H1 (cell line): Measurements from ENCODE around the gene PGRMC1. TPM values are rescaled to one million over a fixed set of nuclear protein-coding genes. Genes with fewer than 3 reads are reported as not detected.

Experiments used
- CTCF ChIA-PET: fragments of 300-600 bp; sonication (Branson Sonifier 250); formaldehyde crosslinking; loops from one replicate; lab custom pipeline; 2021; ENCODE audit not compliant: partially characterized antibody; lab: Charles Lee
- POLR2A ChIA-PET: fragments of 300-600 bp; sonication (Branson Sonifier 250); formaldehyde crosslinking; loops from one replicate; lab custom pipeline; 2021; ENCODE audit warnings: inconsistent platforms; ENCODE audit not compliant: partially characterized antibody; lab: Charles Lee
- DNase-seq, 2 experiments: peaks; one replicate each; pipeline versions ENCODE4 v3.0.0 to v3.0.0-alpha.2; 2010 to 2022; ENCODE audit warnings: low spot score in 2 of 2, low read depth in 1 of 2, mixed read lengths in 1 of 2
- FAIRE-seq: peaks from 2 replicates; lab custom pipeline; 2011; peaks lifted over from hg19 to GRCh38; lab: Jason Lieb, UNC
- H2AFZ ChIP-seq: 2 replicates; pipeline ENCODE4 v1.8.1; 2012; ENCODE audit warnings: low read length, inconsistent platforms
- H2AK5ac ChIP-seq: 2 replicates; pipeline ENCODE4 v1.6.1; 2013; ENCODE audit warnings: low read depth, low read length
- H2BK120ac ChIP-seq: replicated peaks from 2 replicates; pipeline ENCODE3; 2013; ENCODE audit warnings: low read depth, low read length, inconsistent platforms
- H2BK12ac ChIP-seq: 2 replicates; pipeline ENCODE4 v1.6.1; 2013; ENCODE audit warnings: low read depth, low read length
- H2BK15ac ChIP-seq: 2 replicates; pipeline ENCODE4 v1.6.1; 2013; ENCODE audit warnings: low read length
- H2BK20ac ChIP-seq: 2 replicates; pipeline ENCODE4 v1.6.1; 2013; ENCODE audit warnings: low read length
- H2BK5ac ChIP-seq: 2 replicates; pipeline ENCODE4 v1.6.1; 2013; ENCODE audit warnings: low read depth, low read length
- H3K14ac ChIP-seq: 2 replicates; pipeline ENCODE4 v1.6.1; 2013; ENCODE audit warnings: inconsistent platforms; ENCODE audit not compliant: insufficient read length
- H3K18ac ChIP-seq: 2 replicates; pipeline ENCODE4 v1.6.1; 2013; ENCODE audit warnings: low read length; ENCODE audit errors: extremely low read depth
- H3K23ac ChIP-seq: 2 replicates; pipeline ENCODE4 v1.6.1; 2013; ENCODE audit warnings: inconsistent platforms; ENCODE audit not compliant: insufficient read length
- H3K23me2 ChIP-seq: 2 replicates; pipeline ENCODE4 v1.6.1; 2013; ENCODE audit warnings: low read depth, low read length
- H3K27ac ChIP-seq: 2 replicates; pipeline ENCODE4 v1.6.1; 2011; ENCODE audit warnings: low read depth, low read length, inconsistent platforms
- H3K27me3 ChIP-seq, 4 experiments: replicated peaks in 1 of 4; 1 replicate in 1 of 4; 2 replicates in 3 of 4; pipeline versions ENCODE4 v1.6.1 to v1.8.1; 2011 to 2013; ENCODE audit warnings: low read length in 3 of 4, mild to moderate bottlenecking in 3 of 4, inconsistent platforms in 2 of 4, mixed read lengths in 2 of 4, moderate library complexity in 1 of 4; ENCODE audit not compliant: control insufficient read depth in 3 of 4, insufficient read depth in 3 of 4; ENCODE audit errors: extremely low read depth in 1 of 4
- H3K36me3 ChIP-seq, 4 experiments: 2 replicates each; pipeline versions ENCODE4 v1.6.1 to v1.8.1; 2011 to 2013; ENCODE audit warnings: mild to moderate bottlenecking in 4 of 4, low read length in 3 of 4, moderate library complexity in 2 of 4, control low read depth in 1 of 4, inconsistent platforms in 1 of 4; ENCODE audit not compliant: insufficient read depth in 4 of 4, control insufficient read depth in 2 of 4
- H3K4ac ChIP-seq: replicated peaks from 2 replicates; pipeline ENCODE3; 2013; ENCODE audit warnings: low read length, low read depth, mixed read lengths, inconsistent platforms; ENCODE audit not compliant: insufficient read length
- H3K4me1 ChIP-seq, 4 experiments: replicated peaks in 1 of 4; 1 replicate in 1 of 4; 2 replicates in 3 of 4; pipeline versions ENCODE4 v1.6.1 to v1.8.1; 2011 to 2013; ENCODE audit warnings: low read length in 3 of 4, inconsistent platforms in 2 of 4, mixed read lengths in 1 of 4; ENCODE audit not compliant: insufficient read depth in 4 of 4, control insufficient read depth in 3 of 4
- H3K4me2 ChIP-seq, 2 experiments: 2 replicates each; pipeline versions ENCODE4 v1.6.1 to v1.8.1; 2011 to 2013; ENCODE audit warnings: low read depth in 2 of 2, low read length in 2 of 2, control low read depth in 1 of 2, inconsistent platforms in 1 of 2, mild to moderate bottlenecking in 1 of 2; ENCODE audit not compliant: insufficient read depth in 1 of 2
- H3K4me3 ChIP-seq, 4 experiments: fragments of 200-600, 300-600 bp in 1 of 4; sonication (generic), shearing (Covaris generic), sonication (Bioruptor Twin) in 1 of 4; 2 replicates each; pipeline versions ENCODE4 v1.5.1 to v1.8.1; 2011 to 2016; ENCODE audit warnings: low read length in 4 of 4, low read depth in 3 of 4, control low read depth in 2 of 4, inconsistent platforms in 2 of 4, mild to moderate bottlenecking in 2 of 4, mixed read lengths in 1 of 4, moderate library complexity in 1 of 4; ENCODE audit not compliant: insufficient read depth in 2 of 4; ENCODE audit errors: extremely low read depth in 1 of 4
- H3K56ac ChIP-seq: replicated peaks from 2 replicates; pipeline ENCODE3; 2013; ENCODE audit warnings: low read depth, mild to moderate bottlenecking, mixed read lengths, low read length, inconsistent platforms; ENCODE audit not compliant: insufficient read length
- H3K79me1 ChIP-seq: 2 replicates; pipeline ENCODE4 v1.6.1; 2013; ENCODE audit warnings: low read depth, low read length, control low read depth
- H3K79me2 ChIP-seq, 2 experiments: 2 replicates each; pipeline versions ENCODE4 v1.6.1 to v1.8.1; 2012 to 2013; ENCODE audit warnings: low read length in 2 of 2, mild to moderate bottlenecking in 2 of 2, inconsistent platforms in 1 of 2; ENCODE audit not compliant: insufficient read depth in 2 of 2, control insufficient read depth in 1 of 2
- H3K9ac ChIP-seq, 4 experiments: replicated peaks in 1 of 4; 1 replicate in 1 of 4; 2 replicates in 3 of 4; pipeline versions ENCODE4 v1.6.1 to v1.8.1; 2011 to 2013; ENCODE audit warnings: low read depth in 3 of 4, low read length in 3 of 4, control low read depth in 2 of 4, mild to moderate bottlenecking in 2 of 4, moderate library complexity in 2 of 4, inconsistent platforms in 1 of 4; ENCODE audit errors: extremely low read depth in 1 of 4
- H3K9me3 ChIP-seq, 2 experiments: 2 replicates each; pipeline versions ENCODE4 v1.6.1 to v1.8.1; 2012 to 2013; ENCODE audit warnings: mild to moderate bottlenecking in 2 of 2, moderate library complexity in 2 of 2, control low read depth in 1 of 2, inconsistent platforms in 1 of 2, low read depth in 1 of 2, low read length in 1 of 2, mixed read lengths in 1 of 2; ENCODE audit not compliant: insufficient read depth in 2 of 2
- H4K20me1 ChIP-seq, 2 experiments: replicated peaks in 1 of 2; 2 replicates each; pipeline versions ENCODE3 to v1.8.1; 2011 to 2013; ENCODE audit warnings: inconsistent platforms in 2 of 2, low read length in 2 of 2, mild to moderate bottlenecking in 1 of 2; ENCODE audit not compliant: insufficient read depth in 2 of 2, control insufficient read depth in 1 of 2
- H4K5ac ChIP-seq: 2 replicates; pipeline ENCODE4 v1.6.1; 2013; ENCODE audit warnings: low read length, low read depth, mixed read lengths, inconsistent platforms; ENCODE audit not compliant: insufficient read length
- H4K8ac ChIP-seq: 2 replicates; pipeline ENCODE4 v1.8.0; 2013; ENCODE audit warnings: mild to moderate bottlenecking, moderate library complexity, low read length, inconsistent platforms; ENCODE audit not compliant: insufficient read depth; ENCODE audit errors: extremely low read depth
- H4K91ac ChIP-seq: replicated peaks from 2 replicates; pipeline ENCODE3; 2013; ENCODE audit warnings: low read length, mixed read lengths, inconsistent platforms; ENCODE audit not compliant: insufficient read length
- ASH2L ChIP-seq: fragments of 200-600, 300-600 bp; sonication (generic); IDR thresholded peaks from one replicate; pipeline ENCODE4 v1.7.1; 2017; ENCODE audit warnings: low read length
- BRCA1 ChIP-seq: IDR thresholded peaks from 2 replicates; pipeline ENCODE4 v1.6.1; 2012; ENCODE audit warnings: low read depth, low read length, improper control_type of control experiment
- CHD2 ChIP-seq: IDR thresholded peaks from 2 replicates; pipeline ENCODE4 v1.6.1; 2012; ENCODE audit warnings: low read length, improper control_type of control experiment
- CTBP2 ChIP-seq: IDR thresholded peaks from 2 replicates; pipeline ENCODE4 v1.7.0; 2011; ENCODE audit warnings: borderline replicate concordance, mild to moderate bottlenecking, moderate library complexity, mixed read lengths, low read length; ENCODE audit not compliant: insufficient read depth, insufficient read length
- EZH2 ChIP-seq: fragments of 200-600 bp; sonication (generic); IDR thresholded peaks from 2 replicates; pipeline ENCODE4 v1.7.1; 2012; ENCODE audit warnings: low read depth, mild to moderate bottlenecking, moderate library complexity, low read length, inconsistent platforms; ENCODE audit not compliant: severe bottlenecking
- FOSL1 ChIP-seq: IDR thresholded peaks from 2 replicates; pipeline ENCODE4 v1.6.1; 2011; ENCODE audit warnings: mild to moderate bottlenecking, low read depth, low read length, moderate library complexity; ENCODE audit not compliant: insufficient read depth
- JUND ChIP-seq: IDR thresholded peaks from 2 replicates; pipeline ENCODE4 v1.6.1; 2011; ENCODE audit warnings: mild to moderate bottlenecking, improper control_type of control experiment, low read length
- KDM5A ChIP-seq: fragments of 200-600 bp; IDR thresholded peaks from 2 replicates; pipeline ENCODE4 v1.7.1; 2012; ENCODE audit warnings: mild to moderate bottlenecking, low read length, inconsistent platforms, mixed read lengths
- MAFK ChIP-seq: IDR thresholded peaks from 2 replicates; pipeline ENCODE4 v1.6.1; 2012; ENCODE audit warnings: low read depth, mild to moderate bottlenecking, improper control_type of control experiment, low read length
- POLR2A ChIP-seq, 2 experiments: IDR thresholded peaks; 1 replicate in 1 of 2; 2 replicates in 1 of 2; pipeline ENCODE4 v1.6.1; 2011; ENCODE audit warnings: low read depth in 2 of 2, low read length in 2 of 2, mild to moderate bottlenecking in 2 of 2; ENCODE audit errors: control extremely low read depth in 1 of 2
- SIX5 ChIP-seq: IDR thresholded peaks from 2 replicates; pipeline ENCODE4 v1.6.1; 2011; ENCODE audit warnings: mild to moderate bottlenecking, low read depth, low read length
- SP4 ChIP-seq: IDR thresholded peaks from 2 replicates; pipeline ENCODE4 v1.6.1; 2012; ENCODE audit warnings: low read length, inconsistent platforms
- SUZ12 ChIP-seq: fragments of 200-600 bp; sonication (generic); IDR thresholded peaks from 2 replicates; pipeline ENCODE4 v1.6.1; 2012; ENCODE audit warnings: mild to moderate bottlenecking, inconsistent platforms, low read length, moderate library complexity, mixed read lengths
- WGBS, 2 experiments: shearing (Covaris generic) in 1 of 2; methylation state at CpG; one replicate each; pipeline versions ENCODE4 v1.1.6 to v1.1.7; 2013 to 2015; ENCODE audit warnings: low lambda C conversion rate in 2 of 2, mixed read lengths in 2 of 2, inconsistent platforms in 1 of 2, low coverage in 1 of 2, missing lambda C conversion rate in 1 of 2; ENCODE audit not compliant: insufficient replicate concordance in 2 of 2, insufficient coverage in 1 of 2, insufficient read length in 1 of 2; ENCODE audit errors: extremely low coverage in 1 of 2, missing lambda C conversion rate in 1 of 2; 5-methylcytosine and 5-hydroxymethylcytosine counted together
- polyA plus RNA-seq, 7 experiments: library from polyadenylated mRNA; depleted of rRNA in 3 of 7; stranded (reverse) in 5 of 7; unstranded in 2 of 7; fragments of >200 nt in 5 of 7; fragments of 200-250 nt in 2 of 7; gene quantifications; 1 replicate in 5 of 7; 2 replicates in 1 of 7; 4 replicates in 1 of 7; pipeline versions ENCODE4 v1.2.1 to v1.2.3, GENCODE V29; 2011 to 2013; ENCODE audit warnings: missing spikeins in 2 of 7, mixed read lengths in 2 of 7
- total RNA-seq: library from RNA; stranded (reverse); fragmentation: NEBNext Ultra II Directional; extraction: Animal tissue kit (Norgen Biotek cat#: 25700); gene quantifications from 2 replicates; pipeline ENCODE4 v1.2.1, GENCODE V29; 2021
- TF ChIP-seq, protein P1 (sequence below), 3 experiments: IDR thresholded peaks; 1 replicate in 2 of 3; 2 replicates in 1 of 3; pipeline versions ENCODE4 v1.5.1 to v1.6.1; 2011; ENCODE audit warnings: low read length in 3 of 3, mild to moderate bottlenecking in 3 of 3, inconsistent platforms in 2 of 3, low read depth in 1 of 3, moderate library complexity in 1 of 3; ENCODE audit not compliant: insufficient read depth in 1 of 3; ENCODE audit errors: control extremely low read depth in 1 of 3

The PGRMC1 gene
- total and polyA plus RNA-seq, 2 of the 8 experiments (the other 6 are each of a cell fraction or from before 2014, with no cell fraction given) = 127 to 248 TPM

DNA sequence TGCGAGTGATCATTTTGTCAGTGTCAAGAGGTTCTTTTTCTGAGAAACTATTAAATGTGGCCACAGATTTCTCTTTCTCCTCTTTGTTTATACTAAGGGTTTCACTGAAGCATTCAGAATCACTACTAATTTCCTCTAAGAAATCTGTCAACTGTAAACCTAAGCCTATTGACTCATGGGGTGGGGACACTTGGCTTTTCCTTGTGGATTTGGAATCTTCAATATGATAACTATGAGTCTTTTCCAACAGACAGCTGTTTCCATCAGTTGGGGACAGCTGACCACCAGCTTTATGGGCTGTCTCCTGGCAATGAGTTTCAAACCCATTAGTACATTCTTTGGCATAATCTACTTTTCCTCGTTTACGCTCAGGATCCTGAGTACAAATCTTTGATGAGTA is 13.8 kb downstream of the PGRMC1 start:
- no peak overlapping the region for H4K91ac ChIP-seq
- no peak overlapping the region for H2BK120ac ChIP-seq
- no peaks in the 10 kb centered on the region for H3K27me3 ChIP-seq
- no peak overlapping the region for H3K18ac ChIP-seq
- no peaks in the 10 kb centered on the region for H3K79me2 ChIP-seq
- no peak overlapping the region for H3K27ac ChIP-seq
- no peak overlapping the region for H2BK12ac ChIP-seq
- ChIA-PET CTCF (no interaction called here), POLR2A (no interaction called here)
- H3K9ac ChIP-seq = no peak overlapping the region
- peaks cover 0 to 9% (median 4%) of the 10 kb centered on the region in 4 experiments; a peak in 4 of 8 replicates for H3K36me3 ChIP-seq
- H3K4me3 ChIP-seq = no peak overlapping the region
- H3K14ac ChIP-seq = no peak overlapping the region
- no peak overlapping the region for H4K5ac ChIP-seq
- H4K8ac ChIP-seq = no peak overlapping the region
- no peak overlapping the region for H2AFZ ChIP-seq
- H3K56ac ChIP-seq = no peak overlapping the region
- no peak overlapping the region for H2BK20ac ChIP-seq
- no peak overlapping the region for H3K4ac ChIP-seq
- no peaks in the 10 kb centered on the region for H4K20me1 ChIP-seq
- FAIRE-seq (no peak), DNase-seq (no peak)
- no peaks in the 10 kb centered on the region for H3K23me2 ChIP-seq
- no peak overlapping the region for H2BK15ac ChIP-seq
- H3K23ac ChIP-seq = no peak overlapping the region
- H3K79me1 ChIP-seq = no peaks in the 10 kb centered on the region
- no peaks in the 10 kb centered on the region for H3K9me3 ChIP-seq
- H3K4me2 ChIP-seq = no peak overlapping the region
- no peaks in the 10 kb centered on the region for H3K4me1 ChIP-seq
- WGBS, 2 experiments = 94% methylated on average over 3 of the region's 3 CpGs; no CpG with 5 or more reads in 1 of the 2 experiments
- H2AK5ac ChIP-seq = no peak overlapping the region
- no peak overlapping the region for H2BK5ac ChIP-seq
- no peak for TF ChIP-seq ASH2L
- TF ChIP-seq FOSL1 = no peak
- TF ChIP-seq CTBP2 = no peak
- TF ChIP-seq EZH2 = no peak
- TF ChIP-seq, protein P1, sequence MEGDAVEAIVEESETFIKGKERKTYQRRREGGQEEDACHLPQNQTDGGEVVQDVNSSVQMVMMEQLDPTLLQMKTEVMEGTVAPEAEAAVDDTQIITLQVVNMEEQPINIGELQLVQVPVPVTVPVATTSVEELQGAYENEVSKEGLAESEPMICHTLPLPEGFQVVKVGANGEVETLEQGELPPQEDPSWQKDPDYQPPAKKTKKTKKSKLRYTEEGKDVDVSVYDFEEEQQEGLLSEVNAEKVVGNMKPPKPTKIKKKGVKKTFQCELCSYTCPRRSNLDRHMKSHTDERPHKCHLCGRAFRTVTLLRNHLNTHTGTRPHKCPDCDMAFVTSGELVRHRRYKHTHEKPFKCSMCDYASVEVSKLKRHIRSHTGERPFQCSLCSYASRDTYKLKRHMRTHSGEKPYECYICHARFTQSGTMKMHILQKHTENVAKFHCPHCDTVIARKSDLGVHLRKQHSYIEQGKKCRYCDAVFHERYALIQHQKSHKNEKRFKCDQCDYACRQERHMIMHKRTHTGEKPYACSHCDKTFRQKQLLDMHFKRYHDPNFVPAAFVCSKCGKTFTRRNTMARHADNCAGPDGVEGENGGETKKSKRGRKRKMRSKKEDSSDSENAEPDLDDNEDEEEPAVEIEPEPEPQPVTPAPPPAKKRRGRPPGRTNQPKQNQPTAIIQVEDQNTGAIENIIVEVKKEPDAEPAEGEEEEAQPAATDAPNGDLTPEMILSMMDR (IDR thresholded peaks at IDR 0.05; ENCODE audit: control extremely low read depth in 1 of 3, insufficient read depth in 1 of 3, low read depth in 1 of 3, low read length in 3 of 3) = no peak
- TF ChIP-seq BRCA1 = no peak
- no peak for TF ChIP-seq SP4
- no peak for TF ChIP-seq KDM5A
- TF ChIP-seq JUND = no peak
- TF ChIP-seq POLR2A (IDR thresholded peaks at IDR 0.05; ENCODE audit: control extremely low read depth in 1 of 2, low read depth in 2 of 2, low read length in 2 of 2) = no peak
- TF ChIP-seq SUZ12 = no peak
- TF ChIP-seq MAFK = no peak
- no peak for TF ChIP-seq SIX5
- no peak for TF ChIP-seq CHD2
